GM19043 (cell line): ENCODE measurements around the gene DNMBP.
"Not testable (repeated sequence)": the region's sequence is repeated elsewhere in the genome, so short reads cannot be mapped to it uniquely, and the experiment has no call there.

ENCODE experiments used
- ATAC-seq: cut with Tn5 transposase; IDR thresholded peaks from one replicate; pipeline ENCODE4 v1.9.1; 2021; ENCODE audit warnings: low read depth; ENCODE audit not compliant: unreplicated experiment

The DNMBP gene

GRCh38 chr10:99844433-99844955 lies 165.3 kb downstream of the DNMBP start:
- no peak for ATAC-seq

DNA sequence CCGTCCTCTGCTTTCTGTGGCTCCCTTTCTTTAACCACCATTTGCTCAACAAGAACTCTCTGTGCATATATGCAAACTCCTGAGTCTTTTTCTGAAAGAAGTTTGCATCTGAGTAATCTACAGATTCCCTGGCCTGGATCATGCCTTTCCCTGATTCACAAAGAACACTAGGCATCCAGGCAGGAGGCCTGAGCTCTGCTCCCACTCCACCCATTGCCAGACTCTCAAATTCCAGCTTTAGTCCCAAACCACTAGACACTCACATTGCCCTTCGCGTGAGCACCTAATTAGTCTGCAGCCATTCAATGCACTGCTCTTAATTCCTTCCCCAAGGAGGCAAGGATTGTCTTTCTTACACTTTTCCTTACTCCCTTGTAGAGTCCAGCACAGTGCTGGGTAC lies 166.4 kb downstream of the DNMBP start:
- no peak for ATAC-seq

- ATAC-seq, result no peak
Measured at GRCh38 chr10:99841746-99842145, 168.0 kb downstream of the DNMBP start.

DNA sequence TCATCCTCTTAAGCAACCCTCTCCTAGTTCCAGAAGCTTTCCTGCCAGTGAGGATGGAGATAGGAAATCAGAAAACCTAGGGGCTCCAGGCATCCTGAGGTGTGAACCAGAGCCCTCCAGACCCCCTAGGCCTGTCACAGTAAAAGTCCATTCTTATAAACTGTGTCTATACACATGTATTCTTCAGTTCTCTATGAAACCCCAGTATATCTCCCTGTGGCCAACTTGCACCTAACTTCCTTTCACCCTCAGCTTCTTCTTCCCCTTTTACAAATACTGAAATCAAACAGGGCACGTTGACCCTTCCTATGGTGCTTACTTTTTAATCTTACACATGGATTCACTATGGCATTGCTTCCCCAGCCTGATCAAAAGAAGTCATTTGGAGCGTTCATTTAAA lies 168.9 kb downstream of the DNMBP start:
- ATAC-seq, result not testable (repeated sequence)

DNA sequence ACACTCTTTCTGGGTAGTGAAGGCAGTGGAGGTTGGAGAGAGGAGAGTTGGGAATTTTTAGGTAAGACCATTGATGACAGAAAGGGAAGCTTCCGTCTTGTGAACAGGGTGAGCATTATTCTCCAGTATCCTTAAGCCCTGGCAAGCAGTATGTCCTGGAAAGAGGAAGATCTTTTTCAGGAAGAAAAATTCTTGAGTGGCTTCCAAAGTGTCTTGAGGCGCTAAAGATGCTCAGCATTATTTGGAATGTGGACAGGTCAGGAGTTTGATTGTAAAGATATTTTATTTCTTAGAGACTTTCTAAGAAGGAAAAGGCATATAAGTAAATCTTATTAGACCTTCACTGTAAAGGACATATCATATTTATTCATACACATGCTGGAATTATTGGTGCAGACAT lies 173.0 kb downstream of the DNMBP start:
- ATAC-seq, result no peak

DNA sequence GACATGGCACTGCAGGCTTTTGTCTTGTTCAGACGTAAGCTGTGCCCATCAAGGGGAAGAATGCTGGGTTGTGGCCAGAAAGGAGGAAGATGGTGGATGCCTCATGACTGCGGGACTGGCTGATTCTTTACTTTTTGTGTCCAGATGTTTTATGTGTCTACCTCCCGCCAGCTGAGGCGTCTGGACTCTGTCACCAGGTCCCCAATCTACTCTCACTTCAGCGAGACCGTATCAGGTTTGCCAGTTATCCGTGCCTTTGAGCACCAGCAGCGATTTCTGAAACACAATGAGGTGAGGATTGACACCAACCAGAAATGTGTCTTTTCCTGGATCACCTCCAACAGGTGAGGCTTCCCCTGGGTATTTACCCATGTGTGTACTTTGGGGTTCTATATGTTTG lies 173.8 kb downstream of the DNMBP start:
- ATAC-seq, result no peak

GRCh38 chr10:99834410-99834809 lies 175.3 kb downstream of the DNMBP start:
- no peak for ATAC-seq

- no peak for ATAC-seq
Measured at GRCh38 chr10:99832439-99832838, 177.3 kb downstream of the DNMBP start.

DNA sequence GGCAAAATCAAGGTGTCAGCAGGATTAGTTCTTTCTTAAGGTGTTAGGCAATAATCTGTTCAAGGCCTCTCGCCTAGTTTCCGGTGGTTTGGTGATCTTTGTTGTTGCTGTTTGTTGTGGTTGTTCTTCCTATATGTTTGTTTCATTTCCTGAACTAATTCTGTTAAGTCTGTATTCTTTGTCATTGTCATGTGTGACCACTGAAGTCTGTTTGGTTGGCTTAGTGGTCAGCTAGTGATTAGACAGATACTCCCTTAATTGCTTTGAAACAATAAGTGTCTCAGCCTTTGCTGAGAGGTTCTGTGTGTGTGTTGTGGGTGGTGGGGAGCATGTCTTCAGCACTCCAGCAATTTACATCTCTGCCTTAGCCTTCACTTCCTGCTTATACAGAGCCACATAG lies 181.3 kb downstream of the DNMBP start:
- ATAC-seq, result no peak

- ATAC-seq, result no peak
Measured at GRCh38 chr10:99827936-99828335, 181.8 kb downstream of the DNMBP start.
